IPS-18c (cell line): ENCODE results near the gene KDM4C.

Experiments
- H3K4me3 ChIP-seq: 2 replicates; pipeline ENCODE4 v1.7.0; 2013; ENCODE audit warnings: low read depth, mild to moderate bottlenecking, low read length, moderate library complexity; ENCODE audit not compliant: insufficient read depth
- H3K9me3 ChIP-seq: one replicate; pipeline ENCODE4 v1.6.1; 2013; ENCODE audit warnings: mild to moderate bottlenecking, low read length, moderate library complexity; ENCODE audit not compliant: control insufficient read depth, insufficient read depth

Gene KDM4C

GRCh38 chr9:6827439-6828145 is 69.8 kb downstream of the KDM4C start:
- Histone ChIP-seq H3K4me3 (no peak overlapping the region), H3K9me3 (no peaks in the 10 kb centered on the region)

GRCh38 chr9:6829027-6829426 is 71.3 kb downstream of the KDM4C start:
- Histone ChIP-seq H3K9me3 (no peaks in the 10 kb centered on the region), H3K4me3 (no peak overlapping the region)

- Histone ChIP-seq H3K9me3 (no peaks in the 10 kb centered on the region), H3K4me3 (no peak overlapping the region)
Observed at GRCh38 chr9:6829536-6829935, 71.8 kb downstream of the KDM4C start.

- Histone ChIP-seq H3K4me3 (no peak overlapping the region), H3K9me3 (no peaks in the 10 kb centered on the region)
Observed at GRCh38 chr9:6833518-6834192, 75.9 kb downstream of the KDM4C start.

- no peaks in the 10 kb centered on the region for H3K9me3 ChIP-seq
Observed at GRCh38 chr9:6834306-6834705, 76.5 kb downstream of the KDM4C start.

GRCh38 chr9:6838158-6838557 is 80.4 kb downstream of the KDM4C start:
- no peak overlapping the region for H3K4me3 ChIP-seq
- no peaks in the 10 kb centered on the region for H3K9me3 ChIP-seq

More at GRCh38 chr9:6834306-6834705, 76.5 kb downstream of the KDM4C start:
- H3K4me3 ChIP-seq, result no peak overlapping the region

GRCh38 chr9:6842584-6842947 is 84.8 kb downstream of the KDM4C start:
- Histone ChIP-seq H3K4me3 (no peak overlapping the region), H3K9me3 (no peaks in the 10 kb centered on the region)

GRCh38 chr9:6843742-6844141 is 86.0 kb downstream of the KDM4C start:
- Histone ChIP-seq H3K9me3 (no peaks in the 10 kb centered on the region), H3K4me3 (no peak overlapping the region)

- Histone ChIP-seq H3K9me3 (no peaks in the 10 kb centered on the region), H3K4me3 (no peak overlapping the region)
Observed at GRCh38 chr9:6844267-6844666, 86.5 kb downstream of the KDM4C start.

- Histone ChIP-seq H3K4me3 (no peak overlapping the region), H3K9me3 (no peaks in the 10 kb centered on the region)
Observed at GRCh38 chr9:6845128-6845826, 87.5 kb downstream of the KDM4C start.

GRCh38 chr9:6845880-6846279 is 88.1 kb downstream of the KDM4C start:
- H3K9me3 ChIP-seq, result no peaks in the 10 kb centered on the region
- no peak overlapping the region for H3K4me3 ChIP-seq

- Histone ChIP-seq H3K9me3 (no peaks in the 10 kb centered on the region), H3K4me3 (no peak overlapping the region)
Observed at GRCh38 chr9:6852243-6852963, 94.6 kb downstream of the KDM4C start.

- no peak overlapping the region for H3K4me3 ChIP-seq
Observed at GRCh38 chr9:6855860-6856259, 98.1 kb downstream of the KDM4C start.

GRCh38 chr9:6864102-6864501 is 106.3 kb downstream of the KDM4C start:
- Histone ChIP-seq H3K9me3 (peaks cover 2% of the 10 kb centered on the region), H3K4me3 (no peak overlapping the region)

More at GRCh38 chr9:6855860-6856259, 98.1 kb downstream of the KDM4C start:
- no peaks in the 10 kb centered on the region for H3K9me3 ChIP-seq

GRCh38 chr9:6869081-6869948 is 111.5 kb downstream of the KDM4C start:
- Histone ChIP-seq H3K9me3 (peaks cover 2% of the 10 kb centered on the region), H3K4me3 (no peak overlapping the region)

- H3K9me3 ChIP-seq, result peaks cover 2% of the 10 kb centered on the region
Observed at GRCh38 chr9:6870149-6870548, 112.4 kb downstream of the KDM4C start.

More at GRCh38 chr9:6870149-6870548, 112.4 kb downstream of the KDM4C start:
- H3K4me3 ChIP-seq, result no peak overlapping the region
